Activated CD4-positive, alpha-beta T cell treated with anti-CD3 and anti-CD28 coated beads, Interleukin-2, amount 50 U/mL, for 4 hours (primary cell): Measurements from ENCODE around the gene CDC20.

ENCODE experiments used
- DNase-seq, 2 experiments: peaks; one replicate each; pipeline ENCODE4 v3.0.0-alpha.2; 2020

The CDC20 gene

DNA sequence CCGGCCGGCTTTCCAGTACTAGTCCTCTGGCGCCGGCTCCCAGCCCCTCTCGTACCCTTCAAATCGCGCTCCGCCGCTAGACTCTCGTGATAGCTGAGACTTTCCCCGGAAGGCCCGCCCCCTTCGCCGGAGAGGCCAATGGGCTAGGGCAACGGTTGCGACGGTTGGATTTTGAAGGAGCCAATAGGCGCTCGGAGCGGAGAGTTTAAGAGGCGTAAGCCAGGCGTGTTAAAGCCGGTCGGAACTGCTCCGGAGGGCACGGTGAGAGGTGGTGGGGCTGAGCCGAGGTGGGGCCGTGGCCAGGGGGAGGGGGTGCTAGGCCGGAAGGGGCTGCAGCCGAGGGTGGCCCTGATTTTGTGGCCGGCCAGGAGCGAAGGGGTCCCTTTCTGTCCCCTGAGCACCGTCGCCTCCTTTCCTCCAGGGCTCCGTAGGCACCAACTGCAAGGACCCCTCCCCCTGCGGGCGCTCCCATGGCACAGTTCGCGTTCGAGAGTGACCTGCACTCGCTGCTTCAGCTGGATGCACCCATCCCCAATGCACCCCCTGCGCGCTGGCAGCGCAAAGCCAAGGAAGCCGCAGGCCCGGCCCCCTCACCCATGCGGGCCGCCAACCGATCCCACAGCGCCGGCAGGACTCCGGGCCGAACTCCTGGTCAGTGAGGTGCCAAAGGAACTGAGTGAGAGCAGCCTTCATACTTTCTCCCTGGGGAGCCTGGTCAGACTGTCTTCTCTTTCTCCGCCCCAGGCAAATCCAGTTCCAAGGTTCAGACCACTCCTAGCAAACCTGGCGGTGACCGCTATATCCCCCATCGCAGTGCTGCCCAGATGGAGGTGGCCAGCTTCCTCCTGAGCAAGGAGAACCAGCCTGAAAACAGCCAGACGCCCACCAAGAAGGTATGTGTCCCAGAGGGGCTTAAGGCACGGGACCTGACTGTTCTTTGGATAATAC is at the start of gene CDC20:
TSS of gene CDC20 (plus strand) at position 236 of the 948 bp plus-strand sequence. CDS start at position 471, 235 bp downstream.
- peak; percentile 96 to 97 for DNase-seq

DNA sequence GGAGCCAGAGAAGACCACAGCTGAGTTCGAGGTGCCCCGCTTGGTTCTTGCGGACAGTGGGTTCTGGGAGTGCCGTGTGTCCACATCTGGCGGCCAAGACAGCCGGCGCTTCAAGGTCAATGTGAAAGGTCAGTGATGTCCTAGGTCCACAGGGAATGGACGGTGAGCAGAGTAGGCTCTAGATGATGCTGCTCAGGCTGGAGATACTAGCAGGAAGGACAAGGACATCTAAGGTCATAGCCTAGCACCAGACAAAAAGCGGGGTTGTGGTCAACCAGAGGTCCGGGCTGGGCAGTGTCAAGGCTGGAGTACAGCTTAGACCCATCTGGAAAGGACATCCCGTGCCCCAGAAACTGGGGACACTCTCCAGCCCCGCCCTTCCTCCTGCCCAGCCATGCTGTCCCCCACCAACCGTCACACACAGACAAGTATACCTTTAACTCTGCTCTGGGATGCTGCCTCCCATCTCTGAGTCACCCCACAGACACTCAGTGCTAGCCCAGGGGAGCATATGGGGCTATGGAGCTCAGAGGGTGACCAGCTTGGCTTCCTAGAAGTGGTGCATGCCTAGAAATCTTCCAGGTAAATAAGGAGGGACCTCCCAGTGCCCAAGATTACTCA is 49.3 kb upstream of the CDC20 start:
- no peak for DNase-seq

DNA sequence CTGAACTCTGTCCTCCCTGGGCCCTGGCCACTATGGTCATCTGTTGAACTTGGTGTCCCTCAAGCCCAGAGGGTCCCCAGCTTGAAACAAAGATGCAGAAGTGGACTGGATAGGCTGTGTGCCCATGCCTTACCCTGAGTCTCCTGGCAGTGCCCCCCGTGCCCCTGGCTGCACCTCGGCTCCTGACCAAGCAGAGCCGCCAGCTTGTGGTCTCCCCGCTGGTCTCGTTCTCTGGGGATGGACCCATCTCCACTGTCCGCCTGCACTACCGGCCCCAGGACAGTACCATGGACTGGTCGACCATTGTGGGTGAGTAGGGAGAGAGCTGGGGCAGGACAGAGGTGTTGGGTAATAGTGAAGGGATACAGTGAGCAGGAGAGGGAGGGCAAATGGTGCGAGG is 47.3 kb upstream of the CDC20 start:
- no peak for DNase-seq

DNA sequence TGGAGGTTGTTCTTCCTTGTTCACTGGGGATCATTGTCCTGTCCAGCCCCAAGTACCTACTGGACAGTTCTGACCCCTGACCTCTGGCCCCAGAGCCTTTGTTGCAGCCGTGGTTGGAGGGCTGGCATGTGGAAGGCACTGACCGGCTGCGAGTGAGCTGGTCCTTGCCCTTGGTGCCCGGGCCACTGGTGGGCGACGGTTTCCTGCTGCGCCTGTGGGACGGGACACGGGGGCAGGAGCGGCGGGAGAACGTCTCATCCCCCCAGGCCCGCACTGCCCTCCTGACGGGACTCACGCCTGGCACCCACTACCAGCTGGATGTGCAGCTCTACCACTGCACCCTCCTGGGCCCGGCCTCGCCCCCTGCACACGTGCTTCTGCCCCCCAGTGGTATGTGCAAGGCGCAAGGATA is 46.6 kb upstream of the CDC20 start:
- DNase-seq, result no peak

DNA sequence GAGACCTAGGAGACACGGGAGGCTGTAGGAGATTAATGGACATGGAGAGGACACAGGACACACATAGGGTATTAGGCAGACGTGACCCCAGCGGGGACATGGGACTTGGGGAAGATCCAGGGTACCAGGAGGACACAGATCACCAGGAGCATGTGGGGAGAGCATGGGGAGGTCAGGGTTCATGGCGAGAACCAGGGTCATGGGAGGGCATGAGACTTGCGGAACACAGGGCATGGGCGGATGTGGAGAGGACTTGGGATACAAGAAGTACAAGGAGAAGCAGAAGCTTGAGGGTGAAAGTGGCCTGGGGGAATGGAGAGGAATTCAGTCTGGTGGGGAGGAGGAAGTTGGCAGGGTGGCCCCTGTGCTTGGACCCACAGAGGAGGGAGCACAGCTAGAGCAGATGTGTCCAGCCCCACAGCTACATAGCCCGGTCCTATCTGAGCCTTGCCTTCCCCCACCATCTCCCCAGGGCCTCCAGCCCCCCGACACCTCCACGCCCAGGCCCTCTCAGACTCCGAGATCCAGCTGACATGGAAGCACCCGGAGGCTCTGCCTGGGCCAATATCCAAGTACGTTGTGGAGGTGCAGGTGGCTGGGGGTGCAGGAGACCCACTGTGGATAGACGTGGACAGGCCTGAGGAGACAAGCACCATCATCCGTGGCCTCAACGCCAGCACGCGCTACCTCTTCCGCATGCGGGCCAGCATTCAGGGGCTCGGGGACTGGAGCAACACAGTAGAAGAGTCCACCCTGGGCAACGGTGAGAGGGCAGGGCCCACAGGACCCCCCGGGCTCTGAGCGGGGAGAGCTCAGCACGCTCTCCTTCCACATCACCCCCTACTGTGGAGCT is 45.9 kb upstream of the CDC20 start:
- DNase-seq, result no peak

DNA sequence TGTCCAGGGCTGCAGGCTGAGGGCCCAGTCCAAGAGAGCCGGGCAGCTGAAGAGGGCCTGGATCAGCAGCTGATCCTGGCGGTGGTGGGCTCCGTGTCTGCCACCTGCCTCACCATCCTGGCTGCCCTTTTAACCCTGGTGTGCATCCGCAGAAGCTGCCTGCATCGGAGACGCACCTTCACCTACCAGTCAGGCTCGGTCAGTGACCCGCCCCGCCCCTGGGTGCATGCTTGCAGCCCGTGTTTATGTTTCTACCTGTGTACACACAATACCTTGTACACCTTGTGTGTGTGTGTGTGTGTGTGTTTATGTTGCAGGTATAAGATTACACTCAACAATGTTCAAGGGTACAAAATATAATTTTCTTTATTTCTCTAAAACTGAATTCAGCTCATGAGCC is 45.0 kb upstream of the CDC20 start:
- DNase-seq, result no peak

DNA sequence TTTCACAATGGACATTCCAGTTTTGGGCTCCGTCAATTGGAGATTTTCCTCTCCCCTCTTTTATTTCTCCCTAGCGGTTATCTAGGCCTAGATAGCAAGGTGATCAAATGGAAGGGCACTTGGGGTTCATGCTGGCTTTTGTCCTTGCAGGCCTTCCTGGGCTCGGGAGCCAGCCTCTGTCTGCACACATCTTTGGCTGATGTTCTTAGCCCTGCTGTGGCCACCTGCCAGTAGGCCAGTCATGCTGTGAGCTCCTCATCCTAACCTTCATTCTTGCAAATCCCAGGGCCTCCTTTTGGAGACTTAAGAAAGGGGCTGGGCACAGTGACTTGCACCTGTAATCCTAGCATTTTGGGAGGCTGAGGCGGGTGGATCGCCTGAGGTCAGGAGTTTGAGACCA is 44.5 kb upstream of the CDC20 start:
- no peak for DNase-seq

DNA sequence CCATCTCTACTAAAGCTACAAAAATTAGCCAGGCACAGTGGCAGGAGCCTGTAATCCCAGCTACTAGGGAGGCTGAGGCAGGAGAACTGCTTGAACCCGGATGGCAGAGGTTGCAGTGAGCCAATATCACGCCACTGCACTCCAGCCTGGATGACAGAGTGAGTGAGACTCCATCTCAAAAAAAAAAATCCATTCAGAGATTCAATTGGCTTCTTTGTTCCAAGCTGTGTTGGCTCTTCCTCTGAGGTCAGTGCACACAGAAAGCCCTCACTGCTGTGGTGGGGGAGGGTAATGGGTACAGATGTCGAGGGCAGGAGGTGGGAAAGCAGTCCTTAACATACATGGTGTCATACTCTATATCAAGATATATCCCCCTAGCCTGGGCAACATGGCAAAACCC is 43.3 kb upstream of the CDC20 start:
- no peak for DNase-seq

DNA sequence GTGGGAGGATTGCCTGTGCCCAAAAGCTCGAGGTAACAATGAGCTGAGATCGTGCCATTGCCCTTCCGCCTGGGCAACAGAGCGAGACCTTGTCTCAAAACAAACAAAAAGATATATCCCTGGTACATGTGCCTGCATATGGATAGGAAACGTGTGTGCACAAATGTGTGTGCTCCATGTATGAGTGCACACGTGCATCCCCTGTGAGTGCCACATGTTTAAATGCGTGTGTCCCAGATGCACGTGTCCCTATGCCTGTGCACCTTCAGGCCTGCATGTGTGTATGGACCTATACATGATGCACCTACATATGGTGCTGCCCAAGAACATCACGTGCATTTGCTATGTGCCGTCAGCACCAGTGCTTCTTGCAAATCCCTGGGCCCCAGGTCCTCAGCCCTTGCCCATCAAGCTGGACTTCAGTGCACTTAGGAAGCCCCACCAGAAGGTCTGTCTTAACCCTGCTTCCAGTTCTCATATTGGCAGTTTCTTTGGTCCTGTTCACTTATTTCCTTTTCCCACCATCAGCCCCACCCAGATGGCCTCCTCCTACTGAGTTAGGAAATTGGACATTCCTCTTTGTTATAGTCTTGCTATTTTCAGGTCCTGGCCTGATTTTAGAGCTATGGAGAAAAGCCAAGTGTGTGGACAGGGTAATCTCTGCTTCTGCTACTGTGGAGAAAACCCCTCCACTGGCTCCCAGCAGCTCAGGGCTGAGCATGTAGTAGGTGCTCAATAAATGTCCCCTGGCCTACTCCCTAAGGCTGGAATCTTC is 42.6 kb upstream of the CDC20 start:
- no peak for DNase-seq

DNA sequence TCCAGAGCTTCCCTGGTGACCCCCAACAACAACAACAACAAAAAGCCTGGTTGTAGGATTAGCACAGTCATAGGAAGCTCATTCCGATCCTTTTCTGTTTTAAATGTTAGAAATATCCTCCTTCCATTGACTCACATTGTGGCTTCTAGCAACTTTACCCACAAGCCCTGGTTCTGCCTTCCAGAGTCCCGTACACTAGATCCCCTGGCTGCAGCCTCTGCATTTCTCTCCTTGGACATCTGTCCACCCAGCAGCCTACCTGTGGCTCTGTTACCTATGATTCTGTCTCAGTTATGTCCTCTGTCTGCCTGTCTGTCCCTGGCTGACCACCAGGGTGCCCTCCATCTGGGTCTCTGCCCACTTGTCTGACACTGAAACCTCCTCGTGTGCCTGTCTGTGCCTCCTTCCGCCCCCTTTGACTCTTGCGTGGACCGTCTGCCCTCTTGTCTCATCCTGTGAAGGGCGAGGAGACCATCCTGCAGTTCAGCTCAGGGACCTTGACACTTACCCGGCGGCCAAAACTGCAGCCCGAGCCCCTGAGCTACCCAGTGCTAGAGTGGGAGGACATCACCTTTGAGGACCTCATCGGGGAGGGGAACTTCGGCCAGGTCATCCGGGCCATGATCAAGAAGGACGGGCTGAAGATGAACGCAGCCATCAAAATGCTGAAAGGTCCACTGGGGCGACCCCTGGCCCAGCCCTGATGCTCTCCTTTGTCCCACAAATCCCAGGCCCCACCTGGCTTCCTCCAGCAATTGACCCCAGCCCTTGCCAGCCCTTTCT is 41.9 kb upstream of the CDC20 start:
- no peak for DNase-seq

DNA sequence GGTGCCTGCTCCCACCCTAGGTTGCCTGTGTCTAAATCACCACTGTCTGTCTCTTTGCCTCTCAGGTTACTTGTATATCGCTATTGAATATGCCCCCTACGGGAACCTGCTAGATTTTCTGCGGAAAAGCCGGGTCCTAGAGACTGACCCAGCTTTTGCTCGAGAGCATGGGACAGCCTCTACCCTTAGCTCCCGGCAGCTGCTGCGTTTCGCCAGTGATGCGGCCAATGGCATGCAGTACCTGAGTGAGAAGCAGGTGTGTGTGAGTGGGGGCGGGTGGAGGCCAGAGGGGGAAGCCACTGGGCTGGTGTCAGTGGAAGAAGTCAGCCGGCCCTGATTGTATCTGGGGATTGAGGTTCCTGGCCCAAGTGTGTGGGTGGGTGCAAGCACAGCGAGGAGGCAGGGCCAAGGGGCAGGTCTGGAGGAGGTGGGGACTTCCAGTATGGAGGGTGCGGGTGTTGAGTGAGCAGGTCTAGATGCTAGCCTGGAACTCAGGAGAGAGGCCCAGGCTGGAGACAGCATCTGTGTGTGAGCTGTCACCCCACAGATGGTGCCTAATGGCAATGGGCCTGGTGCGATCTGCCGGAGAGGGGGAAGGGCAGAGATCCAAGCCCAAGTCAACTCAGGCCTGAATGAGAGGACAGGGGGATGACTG is 40.8 kb upstream of the CDC20 start:
- DNase-seq, result no peak

DNA sequence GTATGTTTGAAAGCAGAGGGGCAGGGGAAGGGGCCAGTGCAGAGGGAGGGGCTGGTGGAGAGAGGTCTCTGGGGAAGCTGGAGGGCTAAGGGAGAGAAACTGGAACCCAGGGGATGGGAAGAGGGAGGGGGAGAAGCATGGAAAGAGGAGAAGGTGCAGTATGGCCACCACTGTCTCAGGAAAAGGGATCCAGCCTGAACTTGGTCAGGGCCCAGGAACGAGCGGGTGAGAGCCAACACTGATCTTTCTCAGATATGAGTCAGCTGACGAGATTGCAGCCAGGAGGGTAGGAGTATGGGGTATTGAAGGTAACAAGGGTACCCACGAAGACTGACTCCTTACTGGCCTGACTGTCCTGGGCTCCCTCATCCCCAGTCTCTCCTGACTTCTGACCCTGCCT is 40.0 kb upstream of the CDC20 start:
- DNase-seq, result no peak

DNA sequence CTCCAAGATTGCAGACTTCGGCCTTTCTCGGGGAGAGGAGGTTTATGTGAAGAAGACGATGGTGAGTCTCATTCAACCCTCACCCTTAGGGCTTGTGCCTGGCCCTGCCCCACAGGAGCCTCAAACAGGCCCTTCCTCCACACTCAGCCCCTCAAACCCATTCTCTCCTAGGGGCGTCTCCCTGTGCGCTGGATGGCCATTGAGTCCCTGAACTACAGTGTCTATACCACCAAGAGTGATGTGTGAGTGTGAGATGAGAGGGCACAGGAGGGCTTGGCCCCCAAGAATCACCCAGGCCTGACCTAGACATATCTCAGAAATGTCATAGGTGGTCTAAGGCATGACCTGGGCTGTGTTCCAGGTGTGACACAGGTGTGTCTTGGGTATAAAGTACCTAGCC is 39.5 kb upstream of the CDC20 start:
- DNase-seq, result no peak

DNA sequence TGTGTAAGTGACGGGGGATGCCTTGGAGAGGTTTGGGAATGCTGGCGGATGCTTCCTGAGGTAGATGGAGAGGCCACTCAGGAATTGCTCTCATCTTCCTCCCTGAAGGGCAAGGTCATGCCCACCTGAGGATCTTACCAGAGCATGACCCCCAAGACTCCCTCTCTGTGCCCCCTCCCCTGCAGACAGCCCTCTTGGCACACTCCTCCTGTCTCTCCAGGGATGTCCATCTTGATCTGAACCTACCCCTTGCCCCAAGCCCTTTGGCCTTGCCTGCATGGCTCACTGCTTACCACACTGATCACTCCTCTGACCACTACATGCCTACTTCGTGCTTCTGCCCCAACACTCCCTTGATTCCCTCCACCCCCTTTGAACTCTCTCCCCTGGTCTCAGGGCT is 39.0 kb upstream of the CDC20 start:
- no peak for DNase-seq

DNA sequence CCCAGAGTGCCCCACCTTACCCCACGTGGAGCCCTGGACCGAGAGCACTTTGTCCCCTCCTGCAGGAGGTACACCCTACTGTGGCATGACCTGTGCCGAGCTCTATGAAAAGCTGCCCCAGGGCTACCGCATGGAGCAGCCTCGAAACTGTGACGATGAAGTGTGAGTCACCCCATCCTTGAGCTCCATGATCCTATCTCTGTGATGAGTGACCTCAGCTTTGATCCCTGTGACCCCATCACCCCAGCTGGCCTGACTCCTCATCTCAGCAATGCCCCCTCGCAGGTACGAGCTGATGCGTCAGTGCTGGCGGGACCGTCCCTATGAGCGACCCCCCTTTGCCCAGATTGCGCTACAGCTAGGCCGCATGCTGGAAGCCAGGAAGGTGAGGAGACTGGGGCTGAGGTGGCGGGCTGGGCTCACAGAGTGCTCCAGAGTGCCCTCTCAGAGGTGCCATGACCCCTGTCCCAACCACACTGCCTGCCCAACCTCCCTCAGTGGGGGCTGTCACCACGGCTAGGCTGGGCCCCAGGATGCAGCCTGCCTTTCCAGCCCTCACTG is 37.4 kb upstream of the CDC20 start:
- DNase-seq, result no peak

DNA sequence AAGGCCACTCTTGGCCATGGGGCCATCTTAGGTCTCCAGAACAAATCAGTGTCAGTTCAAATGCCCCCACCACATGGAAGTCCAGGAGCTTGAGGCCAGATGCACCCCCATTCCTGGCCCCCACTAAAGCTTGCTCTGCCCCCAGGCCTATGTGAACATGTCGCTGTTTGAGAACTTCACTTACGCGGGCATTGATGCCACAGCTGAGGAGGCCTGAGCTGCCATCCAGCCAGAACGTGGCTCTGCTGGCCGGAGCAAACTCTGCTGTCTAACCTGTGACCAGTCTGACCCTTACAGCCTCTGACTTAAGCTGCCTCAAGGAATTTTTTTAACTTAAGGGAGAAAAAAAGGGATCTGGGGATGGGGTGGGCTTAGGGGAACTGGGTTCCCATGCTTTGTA is 36.3 kb upstream of the CDC20 start:
- DNase-seq, result no peak

DNA sequence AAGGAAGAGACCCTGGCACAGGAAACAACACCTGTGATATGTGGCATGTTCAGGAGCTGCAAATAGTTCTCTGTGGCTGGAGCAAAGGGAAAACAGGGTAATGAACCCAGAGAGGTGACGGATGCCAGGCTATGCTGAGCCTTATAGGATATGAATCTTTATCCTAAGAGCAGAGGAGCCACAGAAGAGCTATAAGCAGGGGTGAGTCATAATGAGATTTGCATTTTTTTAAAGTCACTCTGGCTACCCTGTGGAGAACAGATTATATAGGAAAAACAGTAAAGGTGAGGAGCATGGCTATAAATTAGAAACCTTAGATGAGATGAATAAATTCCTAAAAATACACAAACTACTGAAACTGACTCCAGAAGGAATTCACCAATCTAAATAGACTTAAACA is 34.0 kb upstream of the CDC20 start:
- no peak for DNase-seq

DNA sequence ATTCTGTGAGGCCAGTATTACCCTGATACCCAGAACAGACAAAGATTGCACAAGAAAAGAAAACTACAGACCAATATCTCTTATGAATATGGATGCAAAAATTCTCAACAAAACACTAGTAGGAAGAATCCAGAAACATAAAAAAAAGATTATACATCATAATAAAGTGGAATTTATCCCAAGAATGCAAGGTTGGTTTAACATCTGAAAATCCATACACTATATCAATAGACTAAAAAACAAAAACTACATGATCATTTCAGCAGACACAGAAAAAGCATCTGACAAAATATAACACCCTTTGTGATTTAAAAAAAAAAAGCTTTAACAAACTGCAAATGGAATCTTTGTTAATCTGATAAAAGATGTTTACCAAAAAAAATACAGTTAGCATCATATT is 33.4 kb upstream of the CDC20 start:
- no peak for DNase-seq

DNA sequence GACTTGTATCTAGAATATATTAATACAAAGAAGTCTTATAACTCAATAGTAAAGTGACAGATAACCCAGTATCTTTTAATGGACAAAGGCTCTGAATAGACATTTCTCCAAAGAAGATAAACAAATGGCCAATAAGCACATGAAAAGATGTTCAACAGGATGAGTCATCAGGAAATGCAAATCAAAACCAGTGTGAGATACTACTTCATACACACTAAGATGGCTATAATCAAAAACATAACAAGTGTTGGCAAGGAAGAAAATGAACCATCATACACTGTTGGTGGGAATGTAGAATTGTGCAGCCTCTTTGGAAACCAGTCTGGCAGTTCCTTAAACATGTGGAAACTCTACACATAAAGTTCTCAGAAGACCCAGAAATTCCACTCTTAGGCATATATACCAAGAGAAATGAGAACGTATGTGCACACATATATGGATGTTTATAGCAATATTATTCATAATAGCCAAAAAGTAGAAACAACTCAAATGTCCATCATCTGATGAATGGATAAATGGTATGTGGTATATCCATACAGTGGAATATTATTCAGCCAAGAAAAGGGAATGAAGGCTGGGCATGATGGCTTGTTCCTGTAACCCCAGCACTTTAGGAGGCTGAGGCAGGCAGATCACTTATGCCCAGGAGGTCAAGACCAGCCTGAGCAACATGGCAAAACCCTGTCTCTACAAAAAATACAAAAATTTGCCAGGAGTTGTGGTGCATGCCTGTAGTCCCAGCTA is 31.1 kb upstream of the CDC20 start:
- DNase-seq, result no peak
